Prostate gland (tissue), 2 donors: ENCODE data around the gene LRRC74B.

Experiments
- POLR2A ChIP-seq: fragments of 450-650 bp; IDR thresholded peaks from one replicate; pipeline ENCODE4 v1.6.1; 2016; ENCODE audit warnings: antibody characterized with exemption, mild to moderate bottlenecking
- POLR2AphosphoS5 ChIP-seq: sonication (generic); formaldehyde crosslinking; IDR thresholded peaks from one replicate; pipeline ENCODE4 v1.6.1; 2017; ENCODE audit warnings: antibody characterized with exemption
- TF ChIP-seq, protein P1 (sequence below), 4 experiments: fragments of 200-600 bp in 2 of 4; fragments of 450-650 bp in 2 of 4; sonication (generic) in 2 of 4; IDR thresholded peaks; 1 replicate in 3 of 4; 2 replicates in 1 of 4; pipeline ENCODE4 v1.5.1; 2016 to 2019; ENCODE audit warnings: antibody characterized with exemption in 4 of 4, mild to moderate bottlenecking in 2 of 4, moderate library complexity in 2 of 4

- TF ChIP-seq, protein P1, sequence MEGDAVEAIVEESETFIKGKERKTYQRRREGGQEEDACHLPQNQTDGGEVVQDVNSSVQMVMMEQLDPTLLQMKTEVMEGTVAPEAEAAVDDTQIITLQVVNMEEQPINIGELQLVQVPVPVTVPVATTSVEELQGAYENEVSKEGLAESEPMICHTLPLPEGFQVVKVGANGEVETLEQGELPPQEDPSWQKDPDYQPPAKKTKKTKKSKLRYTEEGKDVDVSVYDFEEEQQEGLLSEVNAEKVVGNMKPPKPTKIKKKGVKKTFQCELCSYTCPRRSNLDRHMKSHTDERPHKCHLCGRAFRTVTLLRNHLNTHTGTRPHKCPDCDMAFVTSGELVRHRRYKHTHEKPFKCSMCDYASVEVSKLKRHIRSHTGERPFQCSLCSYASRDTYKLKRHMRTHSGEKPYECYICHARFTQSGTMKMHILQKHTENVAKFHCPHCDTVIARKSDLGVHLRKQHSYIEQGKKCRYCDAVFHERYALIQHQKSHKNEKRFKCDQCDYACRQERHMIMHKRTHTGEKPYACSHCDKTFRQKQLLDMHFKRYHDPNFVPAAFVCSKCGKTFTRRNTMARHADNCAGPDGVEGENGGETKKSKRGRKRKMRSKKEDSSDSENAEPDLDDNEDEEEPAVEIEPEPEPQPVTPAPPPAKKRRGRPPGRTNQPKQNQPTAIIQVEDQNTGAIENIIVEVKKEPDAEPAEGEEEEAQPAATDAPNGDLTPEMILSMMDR (IDR thresholded peaks at IDR 0.05): no peak
- TF ChIP-seq POLR2A: no peak
- no peak for TF ChIP-seq POLR2AphosphoS5
These were observed 30.2 kb upstream of the LRRC74B start for GRCh38 chr22:21015466-21016006.
